Measurements from ENCODE around the gene PRKCA.

PRKCA gene

DNA sequence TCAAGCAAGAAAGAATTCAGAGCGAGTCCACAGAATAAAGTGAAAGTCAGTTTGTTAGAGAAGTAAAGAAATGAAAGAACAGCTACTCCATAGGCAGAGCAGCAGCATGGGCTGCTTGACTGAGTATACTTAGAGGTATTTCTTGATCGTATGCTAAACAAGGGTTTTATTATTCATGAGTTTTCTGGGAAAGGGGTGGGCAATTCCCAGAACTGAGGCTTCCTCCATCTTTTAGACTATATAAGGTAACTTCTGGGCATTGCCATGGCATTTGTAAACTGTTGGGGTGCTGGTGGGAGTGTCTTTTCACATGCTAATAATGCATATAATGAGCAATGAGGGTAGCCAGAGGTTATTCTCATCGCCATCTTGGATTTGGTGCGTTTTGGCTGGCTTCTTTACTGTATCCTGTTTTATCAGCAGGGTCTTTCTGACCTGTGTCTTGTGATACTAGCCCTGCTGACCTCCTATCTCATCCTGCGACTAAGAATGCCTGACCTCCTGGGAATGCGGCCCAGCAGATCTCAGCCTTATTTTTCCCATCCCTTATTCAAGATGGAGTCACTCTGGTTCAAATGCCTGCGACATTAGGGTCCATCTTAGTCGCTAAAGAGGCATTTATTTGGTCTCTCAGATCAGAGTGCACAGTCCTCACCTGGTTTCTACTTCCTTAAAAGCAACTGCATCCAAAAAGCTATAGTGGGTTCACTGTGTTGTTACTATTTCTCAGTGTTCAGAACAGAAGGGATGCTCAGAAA is 432.0 kb downstream of the PRKCA start (continued):
- TF ChIP-seq, protein P1, sequence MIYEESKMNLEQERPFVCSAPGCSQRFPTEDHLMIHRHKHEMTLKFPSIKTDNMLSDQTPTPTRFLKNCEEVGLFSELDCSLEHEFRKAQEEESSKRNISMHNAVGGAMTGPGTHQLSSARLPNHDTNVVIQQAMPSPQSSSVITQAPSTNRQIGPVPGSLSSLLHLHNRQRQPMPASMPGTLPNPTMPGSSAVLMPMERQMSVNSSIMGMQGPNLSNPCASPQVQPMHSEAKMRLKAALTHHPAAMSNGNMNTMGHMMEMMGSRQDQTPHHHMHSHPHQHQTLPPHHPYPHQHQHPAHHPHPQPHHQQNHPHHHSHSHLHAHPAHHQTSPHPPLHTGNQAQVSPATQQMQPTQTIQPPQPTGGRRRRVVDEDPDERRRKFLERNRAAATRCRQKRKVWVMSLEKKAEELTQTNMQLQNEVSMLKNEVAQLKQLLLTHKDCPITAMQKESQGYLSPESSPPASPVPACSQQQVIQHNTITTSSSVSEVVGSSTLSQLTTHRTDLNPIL (CRISPR knock-in tag; IDR thresholded peaks at IDR 0.05; ENCODE audit: low read depth) = no peak

DNA sequence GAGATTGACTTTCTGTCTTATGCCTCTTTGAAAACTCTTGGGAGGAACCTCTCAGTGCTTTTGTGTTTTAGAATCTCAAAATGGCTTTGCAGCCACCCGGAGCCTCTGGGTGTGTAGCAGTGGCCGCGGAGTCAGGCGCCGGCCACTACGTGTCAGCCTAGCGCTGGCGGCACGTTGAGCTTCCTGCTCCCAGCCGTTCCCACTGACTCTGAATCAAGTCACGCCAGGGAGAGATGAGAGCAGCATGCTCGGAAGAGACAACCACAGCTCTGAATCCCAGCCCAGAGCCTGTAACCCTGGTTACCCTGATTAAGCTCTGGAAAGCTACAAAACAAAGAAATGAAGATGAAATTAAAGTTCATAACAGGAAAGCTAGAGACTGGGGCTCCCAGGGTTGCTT is 435.1 kb downstream of the PRKCA start:
- TF ChIP-seq, protein P2, sequence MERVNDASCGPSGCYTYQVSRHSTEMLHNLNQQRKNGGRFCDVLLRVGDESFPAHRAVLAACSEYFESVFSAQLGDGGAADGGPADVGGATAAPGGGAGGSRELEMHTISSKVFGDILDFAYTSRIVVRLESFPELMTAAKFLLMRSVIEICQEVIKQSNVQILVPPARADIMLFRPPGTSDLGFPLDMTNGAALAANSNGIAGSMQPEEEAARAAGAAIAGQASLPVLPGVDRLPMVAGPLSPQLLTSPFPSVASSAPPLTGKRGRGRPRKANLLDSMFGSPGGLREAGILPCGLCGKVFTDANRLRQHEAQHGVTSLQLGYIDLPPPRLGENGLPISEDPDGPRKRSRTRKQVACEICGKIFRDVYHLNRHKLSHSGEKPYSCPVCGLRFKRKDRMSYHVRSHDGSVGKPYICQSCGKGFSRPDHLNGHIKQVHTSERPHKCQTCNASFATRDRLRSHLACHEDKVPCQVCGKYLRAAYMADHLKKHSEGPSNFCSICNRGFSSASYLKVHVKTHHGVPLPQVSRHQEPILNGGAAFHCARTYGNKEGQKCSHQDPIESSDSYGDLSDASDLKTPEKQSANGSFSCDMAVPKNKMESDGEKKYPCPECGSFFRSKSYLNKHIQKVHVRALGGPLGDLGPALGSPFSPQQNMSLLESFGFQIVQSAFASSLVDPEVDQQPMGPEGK (CRISPR knock-in tag; IDR thresholded peaks at IDR 0.05; ENCODE audit: borderline replicate concordance) = no peak
- no peak for TF ChIP-seq OSR1 (CRISPR knock-in tag; IDR thresholded peaks at IDR 0.05)
- no peak for TF ChIP-seq BACH2 (CRISPR knock-in tag; IDR thresholded peaks at IDR 0.05; ENCODE audit: borderline replicate concordance)
- TF ChIP-seq PPARA (CRISPR knock-in tag; IDR thresholded peaks at IDR 0.05; ENCODE audit: borderline replicate concordance) = no peak
- TF ChIP-seq ZNF565 (CRISPR knock-in tag; conservative IDR thresholded peaks at IDR 0.05; ENCODE audit: low read depth) = no peak
- no peak for TF ChIP-seq RARB (CRISPR knock-in tag; IDR thresholded peaks at IDR 0.05)
- no peak for ATAC-seq

DNA sequence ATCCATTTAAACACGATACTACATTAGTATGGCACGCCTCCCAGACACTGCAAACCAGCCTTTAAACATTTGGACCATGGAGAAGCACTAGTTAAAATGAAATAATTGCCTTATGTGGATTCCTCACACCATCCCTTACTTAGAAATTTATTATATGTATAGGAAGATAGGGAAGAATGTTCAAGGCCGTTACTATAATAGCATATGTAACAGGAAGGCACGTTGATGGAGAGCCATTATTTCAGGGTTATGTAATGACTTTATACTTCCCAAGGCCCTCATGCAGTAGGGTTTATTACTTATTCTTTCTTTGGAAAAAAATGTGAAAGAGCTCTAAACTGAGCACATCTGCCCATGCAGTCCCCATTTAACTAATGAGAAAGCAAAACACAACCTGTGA is 435.9 kb downstream of the PRKCA start:
- ATAC-seq = no peak
- TF ChIP-seq, protein P3, sequence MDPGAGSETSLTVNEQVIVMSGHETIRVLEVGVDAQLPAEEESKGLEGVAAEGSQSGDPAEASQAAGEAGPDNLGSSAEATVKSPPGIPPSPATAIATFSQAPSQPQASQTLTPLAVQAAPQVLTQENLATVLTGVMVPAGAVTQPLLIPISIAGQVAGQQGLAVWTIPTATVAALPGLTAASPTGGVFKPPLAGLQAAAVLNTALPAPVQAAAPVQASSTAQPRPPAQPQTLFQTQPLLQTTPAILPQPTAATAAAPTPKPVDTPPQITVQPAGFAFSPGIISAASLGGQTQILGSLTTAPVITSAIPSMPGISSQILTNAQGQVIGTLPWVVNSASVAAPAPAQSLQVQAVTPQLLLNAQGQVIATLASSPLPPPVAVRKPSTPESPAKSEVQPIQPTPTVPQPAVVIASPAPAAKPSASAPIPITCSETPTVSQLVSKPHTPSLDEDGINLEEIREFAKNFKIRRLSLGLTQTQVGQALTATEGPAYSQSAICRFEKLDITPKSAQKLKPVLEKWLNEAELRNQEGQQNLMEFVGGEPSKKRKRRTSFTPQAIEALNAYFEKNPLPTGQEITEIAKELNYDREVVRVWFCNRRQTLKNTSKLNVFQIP (CRISPR knock-in tag; IDR thresholded peaks at IDR 0.05; ENCODE audit: borderline replicate concordance, low read depth) = no peak
- TF ChIP-seq ZNF70 (CRISPR knock-in tag; IDR thresholded peaks at IDR 0.05) (no peak), PPARA (CRISPR knock-in tag; IDR thresholded peaks at IDR 0.05; ENCODE audit: borderline replicate concordance) (no peak), ARNTL (CRISPR knock-in tag; IDR thresholded peaks at IDR 0.05; ENCODE audit: borderline replicate concordance, low read depth) (no peak), ZNF8 (CRISPR knock-in tag; IDR thresholded peaks at IDR 0.05) (no peak), ZFP3 (CRISPR knock-in tag; IDR thresholded peaks at IDR 0.05) (no peak), TOX (CRISPR knock-in tag; IDR thresholded peaks at IDR 0.05; ENCODE audit: borderline replicate concordance) (no peak), GLIS3 (CRISPR knock-in tag; IDR thresholded peaks at IDR 0.05) (no peak), SNAI2 (CRISPR knock-in tag; IDR thresholded peaks at IDR 0.05) (no peak), ESRRG (CRISPR knock-in tag; IDR thresholded peaks at IDR 0.05) (no peak), BACH2 (CRISPR knock-in tag; IDR thresholded peaks at IDR 0.05; ENCODE audit: borderline replicate concordance) (no peak), ISL1 (CRISPR knock-in tag; IDR thresholded peaks at IDR 0.05) (no peak), RARB (CRISPR knock-in tag; IDR thresholded peaks at IDR 0.05) (no peak)
- TF ChIP-seq, protein P2 (CRISPR knock-in tag; IDR thresholded peaks at IDR 0.05; ENCODE audit: borderline replicate concordance) = no peak

DNA sequence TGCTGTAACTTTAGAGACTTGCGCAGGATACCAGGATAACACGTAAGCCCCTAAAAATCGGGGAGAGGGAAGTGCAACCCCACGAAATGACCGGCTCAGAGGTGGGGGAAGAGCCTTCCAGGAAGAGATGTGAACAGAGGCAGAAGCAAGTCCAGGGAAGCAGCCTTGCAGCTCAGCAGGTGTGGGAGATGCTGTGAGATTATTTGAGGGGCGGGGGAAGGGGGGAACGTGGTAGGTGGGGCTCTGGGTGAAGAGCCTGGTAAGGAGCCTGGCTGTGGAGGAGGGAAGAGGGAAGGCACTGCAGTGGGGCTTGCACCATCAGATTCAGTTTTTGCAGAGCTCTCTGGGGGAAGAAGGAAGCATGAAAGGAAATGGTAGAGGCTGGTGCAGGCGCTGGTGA is 437.1 kb downstream of the PRKCA start:
- TF ChIP-seq ZC3H10 (CRISPR knock-in tag; IDR thresholded peaks at IDR 0.05) (no peak), ZFP3 (CRISPR knock-in tag; IDR thresholded peaks at IDR 0.05) (no peak), GLIS3 (CRISPR knock-in tag; IDR thresholded peaks at IDR 0.05) (no peak), BACH2 (CRISPR knock-in tag; IDR thresholded peaks at IDR 0.05; ENCODE audit: borderline replicate concordance) (no peak), RARB (CRISPR knock-in tag; IDR thresholded peaks at IDR 0.05) (no peak), ZFP30 (CRISPR knock-in tag; IDR thresholded peaks at IDR 0.05) (no peak), ZNF565 (CRISPR knock-in tag; conservative IDR thresholded peaks at IDR 0.05; ENCODE audit: low read depth) (no peak), ARNTL (CRISPR knock-in tag; IDR thresholded peaks at IDR 0.05; ENCODE audit: borderline replicate concordance, low read depth) (no peak), TOX (CRISPR knock-in tag; IDR thresholded peaks at IDR 0.05; ENCODE audit: borderline replicate concordance) (no peak), TCF4 (CRISPR knock-in tag; IDR thresholded peaks at IDR 0.05; ENCODE audit: borderline replicate concordance) (no peak), ISL1 (CRISPR knock-in tag; IDR thresholded peaks at IDR 0.05) (no peak), ZNF8 (CRISPR knock-in tag; IDR thresholded peaks at IDR 0.05) (no peak), PPARA (CRISPR knock-in tag; IDR thresholded peaks at IDR 0.05; ENCODE audit: borderline replicate concordance) (no peak), CSDC2 (CRISPR knock-in tag; IDR thresholded peaks at IDR 0.05) (no peak)
- TF ChIP-seq, protein P3 (CRISPR knock-in tag; IDR thresholded peaks at IDR 0.05; ENCODE audit: borderline replicate concordance, low read depth) = no peak
- ATAC-seq = no peak
